RWPE2 (cell line): ENCODE results near the gene RSRC1.

Experiments used
- ATAC-seq: fragments of 200-7000 bp; cut with Tn5 transposase; 3 replicates; pipeline ENCODE4 v1.9.1; 2021; ENCODE audit warnings: low read depth
- DNase-seq: peaks from one replicate; pipeline ENCODE4 v3.0.0-alpha.2; 2020; ENCODE audit warnings: low spot score
- H3K27ac ChIP-seq: fragments of 450-650 bp; 2 replicates; pipeline ENCODE4 v1.5.1; 2017; ENCODE audit warnings: mild to moderate bottlenecking; ENCODE audit not compliant: poor library complexity, severe bottlenecking
- H3K27me3 ChIP-seq: fragments of 250-450 bp; sonication (Bioruptor Pico); 2 replicates; pipeline ENCODE4 v1.5.1; 2021; ENCODE audit warnings: mild to moderate bottlenecking, moderate library complexity; ENCODE audit not compliant: insufficient read depth, poor library complexity, severe bottlenecking
- H3K36me3 ChIP-seq: fragments of 250-450 bp; sonication (Bioruptor Pico); 2 replicates; pipeline ENCODE4 v1.5.1; 2020; ENCODE audit warnings: low read depth, mild to moderate bottlenecking, moderate library complexity
- H3K4me1 ChIP-seq: fragments of 250-450 bp; sonication (Bioruptor Pico); 2 replicates; pipeline ENCODE4 v1.5.1; 2021; ENCODE audit warnings: mild to moderate bottlenecking, moderate library complexity; ENCODE audit not compliant: insufficient read depth, poor library complexity, severe bottlenecking
- H3K4me3 ChIP-seq: fragments of 250-450 bp; sonication (Bioruptor Pico); 2 replicates; pipeline ENCODE4 v1.5.1; 2021; ENCODE audit warnings: mild to moderate bottlenecking, moderate library complexity; ENCODE audit not compliant: severe bottlenecking
- H3K9me3 ChIP-seq: fragments of 250-450 bp; sonication (Bioruptor Pico); 2 replicates; pipeline ENCODE4 v1.5.1; 2021; ENCODE audit warnings: mild to moderate bottlenecking, moderate library complexity; ENCODE audit not compliant: severe bottlenecking
- CTCF ChIP-seq: fragments of 450-650 bp; IDR thresholded peaks from one replicate; pipeline ENCODE4 v1.5.1; 2017; ENCODE audit warnings: mild to moderate bottlenecking, moderate library complexity; ENCODE audit not compliant: poor library complexity, severe bottlenecking

Gene RSRC1

GRCh38 chr3:158359339-158359738 lies 249.4 kb downstream of the RSRC1 start:
- Histone ChIP-seq H3K4me1 (no peaks in the 10 kb centered on the region), H3K36me3 (no peaks in the 10 kb centered on the region), H3K9me3 (no peaks in the 10 kb centered on the region), H3K27me3 (no peaks in the 10 kb centered on the region), H3K27ac (no peak overlapping the region), H3K4me3 (no peak overlapping the region)
- TF ChIP-seq CTCF, result no peak
- DNase-seq (no peak), ATAC-seq (no peak)

GRCh38 chr3:158360756-158361448 lies 251.0 kb downstream of the RSRC1 start:
- H3K27ac ChIP-seq, result no peak overlapping the region
- no peak for DNase-seq
- TF ChIP-seq CTCF, result no peak
- ATAC-seq, result no peak
- H3K27me3 ChIP-seq, result no peaks in the 10 kb centered on the region
- no peaks in the 10 kb centered on the region for H3K36me3 ChIP-seq
- H3K4me3 ChIP-seq, result no peak overlapping the region
- H3K4me1 ChIP-seq, result no peaks in the 10 kb centered on the region
- H3K9me3 ChIP-seq, result no peaks in the 10 kb centered on the region

GRCh38 chr3:158368271-158368670 lies 258.4 kb downstream of the RSRC1 start:
- Histone ChIP-seq H3K4me3 (no peak overlapping the region), H3K27ac (no peak overlapping the region), H3K27me3 (no peaks in the 10 kb centered on the region), H3K9me3 (no peaks in the 10 kb centered on the region), H3K36me3 (no peaks in the 10 kb centered on the region), H3K4me1 (no peaks in the 10 kb centered on the region)
- ATAC-seq (no peak), DNase-seq (no peak)
- no peak for TF ChIP-seq CTCF

GRCh38 chr3:158369279-158369678 lies 259.4 kb downstream of the RSRC1 start:
- no peaks in the 10 kb centered on the region for H3K36me3 ChIP-seq
- DNase-seq (no peak), ATAC-seq (no peak)
- H3K27me3 ChIP-seq, result no peaks in the 10 kb centered on the region
- no peak overlapping the region for H3K4me3 ChIP-seq
- H3K27ac ChIP-seq, result no peak overlapping the region
- no peaks in the 10 kb centered on the region for H3K9me3 ChIP-seq
- H3K4me1 ChIP-seq, result no peaks in the 10 kb centered on the region
- TF ChIP-seq CTCF, result no peak

GRCh38 chr3:158379517-158379916 lies 269.6 kb downstream of the RSRC1 start:
- Histone ChIP-seq H3K9me3 (no peaks in the 10 kb centered on the region), H3K4me1 (no peaks in the 10 kb centered on the region), H3K27ac (no peak overlapping the region), H3K27me3 (no peaks in the 10 kb centered on the region), H3K36me3 (no peaks in the 10 kb centered on the region), H3K4me3 (no peak overlapping the region)
- ATAC-seq (no peak), DNase-seq (no peak)
- TF ChIP-seq CTCF, result no peak
